Astrocyte (in vitro differentiated cells and primary cell): ENCODE results near the gene EFCAB6.

Source experiments
- EZH2 ChIP-seq: IDR thresholded peaks from 2 replicates; pipeline ENCODE4 v1.6.1; 2012; ENCODE audit warnings: mild to moderate bottlenecking, low read length, inconsistent platforms; ENCODE audit not compliant: insufficient read depth
- TF ChIP-seq, protein P1 (sequence below): IDR thresholded peaks from 2 replicates; pipeline ENCODE4 v1.5.1; 2011; ENCODE audit warnings: low read depth, mild to moderate bottlenecking, inconsistent platforms, low read length, moderate library complexity; ENCODE audit not compliant: insufficient read depth

DNA sequence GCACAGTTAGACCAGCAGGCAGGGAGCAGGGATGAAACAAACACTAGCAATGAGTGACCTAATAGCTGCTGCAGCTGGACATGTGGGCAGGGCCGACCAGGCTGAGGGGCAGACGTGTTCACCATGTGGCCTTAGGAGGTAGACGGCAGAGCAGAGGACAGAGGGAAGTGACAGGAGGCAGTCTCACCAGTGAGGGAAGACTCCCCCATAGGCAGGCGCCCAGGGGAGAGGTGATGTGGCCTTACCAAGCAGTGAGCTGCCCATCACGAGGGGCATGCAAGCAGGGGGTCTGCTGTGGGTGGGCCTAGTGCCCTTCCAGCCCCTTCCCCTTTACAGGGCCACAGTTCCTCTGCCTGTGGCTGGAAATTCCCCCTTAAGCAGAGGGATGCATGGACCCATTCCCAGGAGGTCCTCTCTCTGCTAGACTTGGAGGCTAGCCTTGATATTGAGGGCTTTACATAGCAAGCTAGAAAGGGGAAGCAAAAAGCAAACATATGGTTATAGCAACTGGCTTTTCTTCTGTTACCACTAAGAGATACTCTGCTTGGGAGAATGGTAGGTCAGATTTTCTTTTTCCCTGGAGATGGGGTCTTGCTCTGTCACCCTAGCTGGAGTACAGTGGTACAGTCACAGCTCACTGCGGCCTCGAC, 332.7 kb downstream of the EFCAB6 start:
- TF ChIP-seq, protein P1, sequence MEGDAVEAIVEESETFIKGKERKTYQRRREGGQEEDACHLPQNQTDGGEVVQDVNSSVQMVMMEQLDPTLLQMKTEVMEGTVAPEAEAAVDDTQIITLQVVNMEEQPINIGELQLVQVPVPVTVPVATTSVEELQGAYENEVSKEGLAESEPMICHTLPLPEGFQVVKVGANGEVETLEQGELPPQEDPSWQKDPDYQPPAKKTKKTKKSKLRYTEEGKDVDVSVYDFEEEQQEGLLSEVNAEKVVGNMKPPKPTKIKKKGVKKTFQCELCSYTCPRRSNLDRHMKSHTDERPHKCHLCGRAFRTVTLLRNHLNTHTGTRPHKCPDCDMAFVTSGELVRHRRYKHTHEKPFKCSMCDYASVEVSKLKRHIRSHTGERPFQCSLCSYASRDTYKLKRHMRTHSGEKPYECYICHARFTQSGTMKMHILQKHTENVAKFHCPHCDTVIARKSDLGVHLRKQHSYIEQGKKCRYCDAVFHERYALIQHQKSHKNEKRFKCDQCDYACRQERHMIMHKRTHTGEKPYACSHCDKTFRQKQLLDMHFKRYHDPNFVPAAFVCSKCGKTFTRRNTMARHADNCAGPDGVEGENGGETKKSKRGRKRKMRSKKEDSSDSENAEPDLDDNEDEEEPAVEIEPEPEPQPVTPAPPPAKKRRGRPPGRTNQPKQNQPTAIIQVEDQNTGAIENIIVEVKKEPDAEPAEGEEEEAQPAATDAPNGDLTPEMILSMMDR = no peak
- TF ChIP-seq EZH2 = no peak
